Esophagus (tissue), 2 donors: ENCODE results near the gene FRMD6. TPM values are rescaled to one million over a fixed set of nuclear protein-coding genes. Genes with fewer than 3 reads are reported as not detected.

ENCODE experiments used
- H3K27ac ChIP-seq, 2 donors: one replicate each; pipeline ENCODE4 v1.5.1; 2013; ENCODE audit warnings: low read depth in 2 of 2, mild to moderate bottlenecking in 2 of 2, inconsistent platforms in 1 of 2, low read length in 1 of 2, moderate library complexity in 1 of 2
- H3K27me3 ChIP-seq, 2 donors: one replicate each; pipeline ENCODE4 v1.6.1; 2013; ENCODE audit warnings: low read length in 2 of 2, control low read depth in 1 of 2, mild to moderate bottlenecking in 1 of 2; ENCODE audit not compliant: insufficient read depth in 2 of 2, control insufficient read depth in 1 of 2
- H3K36me3 ChIP-seq, 2 donors: one replicate each; pipeline ENCODE4 v1.6.1; 2013; ENCODE audit warnings: low read length in 1 of 2; ENCODE audit not compliant: control insufficient read depth in 2 of 2, insufficient read depth in 2 of 2
- H3K4me1 ChIP-seq, 2 donors: one replicate each; pipeline ENCODE4 v1.6.1; 2013; ENCODE audit warnings: low read length in 1 of 2; ENCODE audit not compliant: control insufficient read depth in 2 of 2, insufficient read depth in 2 of 2
- H3K4me3 ChIP-seq, 2 donors: one replicate each; pipeline ENCODE4 v1.5.1; 2013; ENCODE audit warnings: low read length in 2 of 2, mild to moderate bottlenecking in 2 of 2, low read depth in 1 of 2, moderate library complexity in 1 of 2
- H3K9me3 ChIP-seq, 2 donors: one replicate each; pipeline ENCODE4 v1.6.1; 2013; ENCODE audit warnings: mild to moderate bottlenecking in 2 of 2, low read depth in 1 of 2, low read length in 1 of 2, moderate library complexity in 1 of 2; ENCODE audit not compliant: control insufficient read depth in 2 of 2, insufficient read depth in 1 of 2
- WGBS, 2 donors: extraction: QIAGEN DNeasy Blood & Tissue Kit; methylation state at CpG; one replicate each; pipeline ENCODE4 v1.1.7; 2013; 5-methylcytosine and 5-hydroxymethylcytosine counted together
- polyA plus RNA-seq, 2 donors: library from polyadenylated mRNA; stranded (reverse); fragments of 200-250 nt; gene quantifications; one replicate each; pipeline ENCODE4 v1.2.3, GENCODE V29; 2013
- donor health status: healthy with polysubstance abuse.
- donor health status: Bipolar disorder and iron deficiency.

FRMD6 gene
- polyA plus RNA-seq, 2 donors = 26.2 to 36.3 TPM

DNA sequence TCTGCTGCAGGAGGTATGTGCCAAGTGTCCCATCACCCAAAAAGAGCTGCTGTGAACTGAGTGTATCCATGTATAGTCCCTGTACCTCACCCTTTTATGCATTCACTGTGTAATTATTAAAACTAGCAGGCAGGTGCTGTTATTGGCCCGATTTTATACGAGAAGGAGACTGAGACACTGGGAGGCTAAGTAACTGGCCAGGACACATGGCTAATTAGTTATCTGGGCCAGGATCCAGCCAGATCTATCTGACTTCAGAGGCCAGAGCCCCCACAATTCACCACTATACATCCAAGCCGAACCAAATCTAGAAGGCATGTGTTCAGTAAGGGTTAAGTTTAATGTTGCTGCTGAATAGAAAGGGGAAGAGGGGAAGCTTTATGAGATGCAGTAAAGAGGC lies 73.4 kb downstream of the FRMD6 start:
- no peaks in the 10 kb centered on the region for H3K9me3 ChIP-seq
- no peaks in the 10 kb centered on the region for H3K27me3 ChIP-seq
- H3K36me3 ChIP-seq = peaks cover 26 to 34% of the 10 kb centered on the region in 2 donors
- H3K4me1 ChIP-seq = no peaks in the 10 kb centered on the region
- no peak overlapping the region for H3K4me3 ChIP-seq
- WGBS, 2 donors = 82 to 84% methylated on average over 3 of the region's 3 CpGs
- no peak overlapping the region for H3K27ac ChIP-seq

DNA sequence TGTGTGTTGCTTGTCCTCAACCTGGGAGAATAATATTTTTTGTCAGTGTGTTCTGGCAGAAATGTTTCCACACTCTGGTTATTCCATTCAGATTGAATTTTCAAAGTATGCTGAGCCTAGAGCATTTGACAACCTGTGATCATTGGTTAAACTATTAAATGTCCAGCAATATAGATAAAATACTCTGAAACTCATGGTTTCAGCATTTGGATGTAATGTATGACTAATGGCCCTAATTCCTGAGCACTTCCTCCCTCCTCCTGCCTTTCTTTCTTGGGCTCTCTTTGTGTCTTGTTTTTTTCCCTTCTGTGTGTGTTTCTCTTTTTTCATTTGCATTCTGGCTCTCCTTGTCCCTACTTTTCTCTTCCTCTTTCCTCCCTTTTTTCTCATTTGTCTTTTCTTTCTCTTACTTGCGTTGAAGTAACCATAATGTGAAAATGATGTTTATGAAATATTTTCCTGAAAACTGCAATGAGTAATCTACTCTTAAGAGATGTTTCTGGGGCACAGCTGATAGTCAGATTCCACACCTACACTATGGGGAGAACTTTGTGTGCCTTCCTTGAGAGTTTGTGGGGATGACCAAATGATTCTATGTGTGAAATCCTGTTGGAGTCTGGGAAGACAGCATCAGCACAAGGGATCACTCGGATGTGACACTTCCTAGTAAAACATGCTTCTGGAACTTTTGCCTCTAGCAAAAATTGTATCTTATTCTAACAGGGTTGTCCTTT lies 74.6 kb downstream of the FRMD6 start:
- 83 to 84% methylated on average over 2 of the region's 2 CpGs for WGBS, 2 donors
- Histone ChIP-seq H3K4me3 (no peak overlapping the region), H3K27me3 (no peaks in the 10 kb centered on the region), H3K27ac (no peak overlapping the region), H3K4me1 (no peaks in the 10 kb centered on the region), H3K36me3 (peaks cover 22 to 24% of the 10 kb centered on the region in 2 donors), H3K9me3 (no peaks in the 10 kb centered on the region)

DNA sequence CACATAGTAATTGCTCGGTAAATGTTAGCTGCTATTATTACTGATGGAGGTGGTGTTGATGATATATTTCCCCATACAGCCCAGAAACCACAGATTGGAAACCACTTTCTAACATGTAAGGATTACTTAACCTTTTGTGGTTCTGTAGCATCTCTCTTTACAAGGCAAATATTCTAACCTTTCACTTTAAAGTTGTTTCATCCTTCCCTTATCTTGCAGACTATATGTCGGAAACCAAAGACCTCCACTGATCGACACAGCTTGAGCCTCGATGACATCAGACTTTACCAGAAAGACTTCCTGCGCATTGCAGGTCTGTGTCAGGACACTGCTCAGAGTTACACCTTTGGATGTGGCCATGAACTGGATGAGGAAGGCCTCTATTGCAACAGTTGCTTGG lies 75.8 kb downstream of the FRMD6 start:
- WGBS, 2 donors = 92 to 93% methylated on average over 5 of the region's 5 CpGs
- no peaks in the 10 kb centered on the region for H3K4me1 ChIP-seq
- H3K4me3 ChIP-seq = no peak overlapping the region
- peaks cover 16 to 20% of the 10 kb centered on the region in 2 donors for H3K36me3 ChIP-seq
- no peaks in the 10 kb centered on the region for H3K9me3 ChIP-seq
- no peaks in the 10 kb centered on the region for H3K27me3 ChIP-seq
- no peak overlapping the region for H3K27ac ChIP-seq

- WGBS, 2 donors = 94 to 99% methylated on average over 1 of the region's 1 CpG
- H3K36me3 ChIP-seq = peaks cover 14 to 16% of the 10 kb centered on the region in 2 donors
- no peak overlapping the region for H3K27ac ChIP-seq
- H3K4me1 ChIP-seq = no peaks in the 10 kb centered on the region
- H3K9me3 ChIP-seq = no peaks in the 10 kb centered on the region
- H3K4me3 ChIP-seq = no peak overlapping the region
- no peaks in the 10 kb centered on the region for H3K27me3 ChIP-seq
Measured at GRCh38 chr14:51730098-51730497, 78.4 kb downstream of the FRMD6 start.

GRCh38 chr14:51730684-51731083 lies 79.0 kb downstream of the FRMD6 start:
- Histone ChIP-seq H3K27ac (no peak overlapping the region), H3K36me3 (peaks cover 13 to 16% of the 10 kb centered on the region in 2 donors)
- 90% methylated on average over 2 of the region's 2 CpGs for WGBS, 2 donors

DNA sequence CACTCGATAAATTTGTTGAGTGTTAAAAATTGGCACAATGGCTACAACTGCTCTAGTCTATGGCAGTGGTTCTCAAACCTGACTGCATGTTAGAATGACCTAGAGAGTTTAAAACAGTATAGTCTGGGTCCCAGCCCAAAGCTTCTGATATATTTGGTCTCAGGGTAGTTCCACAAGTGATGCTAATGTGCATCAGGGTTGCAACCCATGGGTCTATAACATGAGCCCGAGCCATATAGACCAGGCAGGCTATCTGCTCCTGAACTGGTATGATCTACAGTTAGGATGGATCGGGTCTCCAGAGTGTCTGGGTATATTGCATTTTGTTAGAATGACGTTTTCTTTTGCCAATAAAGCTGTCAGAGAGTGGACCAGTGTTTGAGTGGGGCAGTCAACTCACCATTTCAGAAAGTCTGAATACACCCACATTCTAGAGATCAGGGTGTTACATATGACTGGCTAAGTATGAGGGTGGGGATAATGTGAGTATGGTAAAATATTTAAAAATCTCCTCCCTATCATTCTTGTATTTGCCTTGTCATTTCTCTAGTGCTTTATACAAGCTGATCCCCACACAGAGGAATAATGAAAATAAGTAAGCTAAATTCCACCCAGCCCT lies 80.9 kb downstream of the FRMD6 start:
- Histone ChIP-seq H3K4me3 (no peak overlapping the region), H3K27ac (no peak overlapping the region), H3K36me3 (peaks cover 6 to 9% of the 10 kb centered on the region in 2 donors), H3K9me3 (no peaks in the 10 kb centered on the region), H3K4me1 (no peaks in the 10 kb centered on the region), H3K27me3 (no peaks in the 10 kb centered on the region)
- WGBS, 2 donors = 77 to 82% methylated on average over 4 of the region's 4 CpGs

More at GRCh38 chr14:51730684-51731083, 79.0 kb downstream of the FRMD6 start:
- no peaks in the 10 kb centered on the region for H3K4me1 ChIP-seq
- no peaks in the 10 kb centered on the region for H3K9me3 ChIP-seq
- H3K27me3 ChIP-seq = no peaks in the 10 kb centered on the region
- no peak overlapping the region for H3K4me3 ChIP-seq

GRCh38 chr14:51733147-51733546 lies 81.4 kb downstream of the FRMD6 start:
- no peak overlapping the region for H3K27ac ChIP-seq
- H3K36me3 ChIP-seq = peaks cover 3% of the 10 kb centered on the region in 2 donors
- H3K4me1 ChIP-seq = no peaks in the 10 kb centered on the region
- no peaks in the 10 kb centered on the region for H3K27me3 ChIP-seq
- 58 to 63% methylated on average over 1 of the region's 1 CpG for WGBS, 2 donors
- H3K9me3 ChIP-seq = no peaks in the 10 kb centered on the region
- H3K4me3 ChIP-seq = no peak overlapping the region

GRCh38 chr14:51735851-51736250 lies 84.1 kb downstream of the FRMD6 start:
- Histone ChIP-seq H3K9me3 (no peaks in the 10 kb centered on the region), H3K36me3 (no peaks in the 10 kb centered on the region), H3K27me3 (no peaks in the 10 kb centered on the region), H3K4me1 (no peaks in the 10 kb centered on the region), H3K4me3 (no peak overlapping the region), H3K27ac (no peak overlapping the region)
- 67 to 74% methylated on average over 4 of the region's 4 CpGs for WGBS, 2 donors

DNA sequence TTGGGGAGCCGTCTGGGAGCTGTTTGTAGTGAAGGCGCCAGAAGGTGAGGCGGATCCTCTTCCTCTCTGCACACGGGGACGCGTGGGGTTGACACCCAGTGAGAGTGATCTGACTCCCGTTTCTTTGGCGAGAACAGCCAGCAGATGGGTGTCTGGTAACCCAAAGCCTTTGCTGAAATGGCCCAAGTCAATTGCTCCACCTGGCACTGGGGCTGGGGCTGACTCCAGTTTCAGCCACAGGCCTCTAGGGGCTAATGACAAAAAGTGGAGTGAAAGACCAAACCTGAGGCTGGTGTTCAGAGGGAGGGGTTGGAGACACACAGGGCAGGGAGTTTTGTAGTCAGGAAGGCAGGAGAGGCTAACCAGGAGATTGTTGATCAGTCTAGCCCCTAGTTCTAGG lies 87.0 kb downstream of the FRMD6 start:
- H3K4me1 ChIP-seq = no peaks in the 10 kb centered on the region
- H3K27me3 ChIP-seq = no peaks in the 10 kb centered on the region
- H3K36me3 ChIP-seq = no peaks in the 10 kb centered on the region
- no peak overlapping the region for H3K27ac ChIP-seq
- H3K4me3 ChIP-seq = no peak overlapping the region
- 64 to 75% methylated on average over 8 of the region's 8 CpGs for WGBS, 2 donors
- no peaks in the 10 kb centered on the region for H3K9me3 ChIP-seq

- no peaks in the 10 kb centered on the region for H3K9me3 ChIP-seq
- no peaks in the 10 kb centered on the region for H3K4me1 ChIP-seq
- 70 to 80% methylated on average over 23 of the region's 23 CpGs for WGBS, 2 donors
- no peaks in the 10 kb centered on the region for H3K36me3 ChIP-seq
- H3K4me3 ChIP-seq = no peak overlapping the region
- no peak overlapping the region for H3K27ac ChIP-seq
- no peaks in the 10 kb centered on the region for H3K27me3 ChIP-seq
Measured at GRCh38 chr14:51743588-51744000, 91.9 kb downstream of the FRMD6 start.
